HUES6 (cell line): Measurements from ENCODE around the gene LCK.
A peak's percentile ranks its signal among the peaks of the same experiment; 100 is the strongest.

ENCODE experiments used
- H3K27ac ChIP-seq: 2 replicates; pipeline ENCODE4 v1.7.0; 2013; ENCODE audit warnings: low read depth, mild to moderate bottlenecking, low read length, inconsistent platforms
- H3K27me3 ChIP-seq: 2 replicates; pipeline ENCODE4 v1.6.1; 2013; ENCODE audit warnings: low read length; ENCODE audit not compliant: control insufficient read depth, insufficient read depth
- H3K36me3 ChIP-seq: 2 replicates; pipeline ENCODE4 v1.6.1; 2013; ENCODE audit warnings: low read length; ENCODE audit not compliant: control insufficient read depth, insufficient read depth
- H3K4me1 ChIP-seq: 2 replicates; pipeline ENCODE4 v1.6.1; 2013; ENCODE audit warnings: low read length; ENCODE audit not compliant: control insufficient read depth, insufficient read depth
- H3K4me3 ChIP-seq: 2 replicates; pipeline ENCODE4 v1.5.1; 2013; ENCODE audit warnings: low read depth, low read length
- H3K9ac ChIP-seq: one replicate; pipeline ENCODE4 v1.6.1; 2013; ENCODE audit warnings: mild to moderate bottlenecking, low read length
- H3K9me3 ChIP-seq: 2 replicates; pipeline ENCODE4 v1.6.1; 2013; ENCODE audit warnings: low read depth, low read length; ENCODE audit not compliant: control insufficient read depth, insufficient read depth

The LCK gene

GRCh38 chr1:32330558-32331151 lies 79.6 kb downstream of the LCK start:
- Histone ChIP-seq H3K9me3 (no peaks in the 10 kb centered on the region), H3K27ac (no peak overlapping the region), H3K9ac (no peak overlapping the region), H3K4me1 (peaks cover 17% of the 10 kb centered on the region), H3K36me3 (peaks cover 87% of the 10 kb centered on the region), H3K27me3 (no peaks in the 10 kb centered on the region), H3K4me3 (no peak overlapping the region)

DNA sequence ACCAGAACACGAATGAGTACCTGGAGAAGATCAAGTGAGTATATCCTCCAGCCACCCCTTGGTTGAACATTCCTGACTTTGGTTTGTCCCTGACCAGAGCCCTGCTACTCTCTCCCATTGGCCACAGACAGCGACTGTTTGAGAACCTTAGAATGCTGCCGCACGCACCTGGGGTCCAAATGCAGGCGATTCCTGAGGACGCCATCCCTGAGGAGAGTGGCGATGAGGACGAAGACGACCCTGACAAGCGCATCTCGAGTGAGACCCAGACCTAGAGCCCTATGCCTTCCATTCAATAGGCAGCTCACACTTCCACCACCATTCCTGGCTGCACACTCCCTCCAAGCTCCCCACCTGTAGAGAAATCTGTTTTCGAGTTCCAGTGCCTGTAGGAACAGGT lies 80.5 kb downstream of the LCK start:
- Histone ChIP-seq H3K27ac (no peak overlapping the region), H3K9me3 (no peaks in the 10 kb centered on the region), H3K36me3 (peaks cover 83% of the 10 kb centered on the region), H3K4me3 (no peak overlapping the region), H3K4me1 (peaks cover 19% of the 10 kb centered on the region), H3K9ac (no peak overlapping the region), H3K27me3 (peaks cover 2% of the 10 kb centered on the region; the same call in 1 of the 2 replicates)

- peaks cover 7% of the 10 kb centered on the region for H3K27me3 ChIP-seq
- no peak overlapping the region for H3K27ac ChIP-seq
- H3K9ac ChIP-seq, result no peak overlapping the region
- H3K4me3 ChIP-seq, result no peak overlapping the region
- peaks cover 27% of the 10 kb centered on the region for H3K4me1 ChIP-seq
- H3K9me3 ChIP-seq, result no peaks in the 10 kb centered on the region
- H3K36me3 ChIP-seq, result peaks cover 74% of the 10 kb centered on the region
Observed at GRCh38 chr1:32332290-32333079, 81.4 kb downstream of the LCK start.

- Histone ChIP-seq H3K27me3 (peaks cover 7% of the 10 kb centered on the region), H3K27ac (no peak overlapping the region), H3K36me3 (peaks cover 65% of the 10 kb centered on the region), H3K4me3 (no peak overlapping the region), H3K9me3 (no peaks in the 10 kb centered on the region), H3K9ac (no peak overlapping the region), H3K4me1 (peaks cover 33% of the 10 kb centered on the region)
Observed at GRCh38 chr1:32333251-32333963, 82.3 kb downstream of the LCK start.

DNA sequence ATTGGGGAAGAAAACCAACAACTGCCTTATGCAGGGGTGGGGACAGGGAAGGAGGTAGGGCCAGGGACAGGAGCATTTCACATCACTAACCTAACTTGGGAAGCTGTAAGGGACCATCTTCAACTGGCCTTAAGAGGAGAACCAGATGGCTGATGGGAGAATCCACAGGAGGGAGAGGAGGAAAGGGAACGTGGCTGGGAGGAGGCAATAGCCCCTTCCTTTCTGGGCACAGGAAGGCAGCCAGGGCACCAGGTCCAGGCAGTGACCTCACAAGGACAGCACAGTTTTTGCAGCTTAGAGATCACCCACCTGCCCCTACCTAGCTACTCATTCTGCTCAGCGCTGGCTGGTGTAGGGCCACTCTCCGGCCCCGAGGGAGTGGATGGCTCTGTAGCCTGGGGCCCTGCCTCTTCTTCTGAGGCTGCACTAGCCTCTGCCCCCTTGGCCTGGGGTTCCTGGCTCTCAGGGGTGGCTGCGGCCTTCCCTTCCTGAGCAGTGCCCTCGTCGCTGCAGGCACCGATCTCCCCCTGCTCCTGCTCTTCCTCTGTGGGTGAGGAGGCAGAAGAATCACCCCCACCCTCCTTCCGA lies 83.3 kb downstream of the LCK start:
- Histone ChIP-seq H3K27me3 (peaks cover 7% of the 10 kb centered on the region), H3K9me3 (no peaks in the 10 kb centered on the region), H3K4me3 (peak overlapping the region; percentile 80), H3K9ac (peak overlapping the region; percentile 94), H3K36me3 (peaks cover 56% of the 10 kb centered on the region), H3K4me1 (peaks cover 35% of the 10 kb centered on the region), H3K27ac (peak overlapping the region; percentile 83)

DNA sequence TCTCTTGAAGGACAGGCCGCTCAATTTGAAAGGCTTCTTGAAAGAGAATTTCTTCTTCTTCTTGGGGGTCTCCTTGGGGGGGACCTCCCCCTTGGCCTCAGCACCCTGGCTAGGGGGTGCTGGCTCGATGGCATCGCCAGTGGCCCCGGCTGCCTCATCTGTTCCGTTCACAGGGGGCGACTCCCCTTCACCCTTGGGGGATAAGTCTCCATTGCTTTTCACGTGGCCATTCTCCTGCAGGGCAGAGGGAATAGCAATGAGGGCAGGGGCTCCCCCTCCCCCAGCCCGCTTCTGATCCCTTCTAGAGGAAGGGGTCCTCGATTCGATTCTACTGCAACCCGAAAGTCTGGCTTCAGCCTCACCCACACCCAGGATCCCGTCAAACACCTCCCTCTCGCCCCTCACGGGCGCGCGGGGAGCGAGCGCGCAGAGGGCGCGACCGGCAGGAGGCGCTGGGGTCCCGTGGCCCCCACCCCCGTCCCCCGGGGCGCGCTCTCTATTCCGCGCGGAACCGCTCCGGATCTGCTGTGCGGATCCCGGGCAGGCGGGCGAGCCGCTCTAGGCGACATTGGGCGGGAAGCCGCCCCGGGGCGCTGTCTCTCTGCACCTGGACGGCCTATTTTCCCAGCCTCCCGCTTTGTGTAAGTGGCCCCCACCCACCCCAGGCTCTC lies 83.9 kb downstream of the LCK start:
- Histone ChIP-seq H3K27ac (peak overlapping the region; percentile 83), H3K4me3 (peak overlapping the region; percentile 80), H3K27me3 (peaks cover 7% of the 10 kb centered on the region), H3K9me3 (no peaks in the 10 kb centered on the region), H3K36me3 (peaks cover 49% of the 10 kb centered on the region), H3K4me1 (peaks cover 35% of the 10 kb centered on the region), H3K9ac (peak overlapping the region; percentile 94)

- Histone ChIP-seq H3K36me3 (peaks cover 45% of the 10 kb centered on the region), H3K9ac (peak overlapping the region; percentile 94), H3K4me1 (peaks cover 35% of the 10 kb centered on the region), H3K9me3 (no peaks in the 10 kb centered on the region), H3K4me3 (peak overlapping the region; percentile 80), H3K27me3 (peaks cover 7% of the 10 kb centered on the region), H3K27ac (peak overlapping the region; percentile 83)
Observed at GRCh38 chr1:32335535-32335789, 84.4 kb downstream of the LCK start.
